HG02623 (cell line): ENCODE measurements around the gene ZNF574.

Experiments
- ATAC-seq: cut with Tn5 transposase; IDR thresholded peaks from one replicate; pipeline ENCODE4 v1.9.1; 2021; ENCODE audit warnings: moderate library complexity; ENCODE audit not compliant: unreplicated experiment

Gene ZNF574

DNA sequence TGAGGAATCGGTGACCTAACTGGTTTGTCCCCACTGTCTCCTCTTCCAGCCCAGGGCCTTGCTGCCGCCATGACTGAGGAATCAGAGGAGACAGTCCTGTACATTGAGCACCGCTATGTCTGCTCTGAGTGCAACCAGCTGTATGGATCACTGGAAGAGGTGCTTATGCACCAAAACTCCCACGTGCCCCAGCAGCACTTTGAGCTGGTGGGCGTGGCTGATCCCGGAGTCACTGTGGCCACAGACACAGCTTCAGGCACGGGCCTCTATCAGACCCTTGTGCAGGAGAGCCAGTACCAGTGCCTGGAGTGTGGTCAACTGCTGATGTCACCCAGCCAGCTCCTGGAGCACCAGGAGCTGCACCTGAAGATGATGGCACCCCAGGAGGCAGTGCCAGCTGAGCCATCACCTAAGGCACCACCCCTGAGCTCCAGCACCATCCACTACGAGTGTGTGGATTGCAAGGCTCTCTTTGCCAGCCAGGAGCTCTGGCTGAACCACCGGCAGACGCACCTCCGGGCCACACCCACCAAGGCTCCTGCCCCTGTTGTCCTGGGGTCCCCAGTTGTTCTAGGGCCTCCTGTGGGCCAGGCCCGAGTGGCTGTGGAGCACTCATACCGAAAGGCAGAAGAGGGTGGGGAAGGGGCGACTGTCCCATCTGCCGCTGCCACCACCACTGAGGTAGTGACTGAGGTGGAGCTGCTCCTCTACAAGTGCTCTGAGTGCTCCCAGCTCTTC lies 2.7 kb downstream of the ZNF574 start:
- ATAC-seq, result no peak

DNA sequence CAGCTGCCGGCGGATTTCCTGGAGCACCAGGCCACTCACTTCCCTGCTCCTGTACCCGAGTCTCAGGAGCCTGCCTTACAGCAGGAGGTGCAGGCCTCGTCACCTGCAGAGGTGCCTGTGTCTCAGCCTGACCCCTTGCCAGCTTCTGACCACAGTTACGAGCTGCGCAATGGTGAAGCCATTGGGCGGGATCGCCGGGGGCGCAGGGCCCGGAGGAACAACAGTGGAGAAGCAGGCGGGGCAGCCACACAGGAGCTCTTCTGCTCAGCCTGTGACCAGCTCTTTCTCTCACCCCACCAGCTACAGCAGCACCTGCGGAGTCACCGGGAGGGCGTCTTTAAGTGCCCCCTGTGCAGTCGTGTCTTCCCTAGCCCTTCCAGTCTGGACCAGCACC lies 3.3 kb downstream of the ZNF574 start:
- no peak for ATAC-seq

DNA sequence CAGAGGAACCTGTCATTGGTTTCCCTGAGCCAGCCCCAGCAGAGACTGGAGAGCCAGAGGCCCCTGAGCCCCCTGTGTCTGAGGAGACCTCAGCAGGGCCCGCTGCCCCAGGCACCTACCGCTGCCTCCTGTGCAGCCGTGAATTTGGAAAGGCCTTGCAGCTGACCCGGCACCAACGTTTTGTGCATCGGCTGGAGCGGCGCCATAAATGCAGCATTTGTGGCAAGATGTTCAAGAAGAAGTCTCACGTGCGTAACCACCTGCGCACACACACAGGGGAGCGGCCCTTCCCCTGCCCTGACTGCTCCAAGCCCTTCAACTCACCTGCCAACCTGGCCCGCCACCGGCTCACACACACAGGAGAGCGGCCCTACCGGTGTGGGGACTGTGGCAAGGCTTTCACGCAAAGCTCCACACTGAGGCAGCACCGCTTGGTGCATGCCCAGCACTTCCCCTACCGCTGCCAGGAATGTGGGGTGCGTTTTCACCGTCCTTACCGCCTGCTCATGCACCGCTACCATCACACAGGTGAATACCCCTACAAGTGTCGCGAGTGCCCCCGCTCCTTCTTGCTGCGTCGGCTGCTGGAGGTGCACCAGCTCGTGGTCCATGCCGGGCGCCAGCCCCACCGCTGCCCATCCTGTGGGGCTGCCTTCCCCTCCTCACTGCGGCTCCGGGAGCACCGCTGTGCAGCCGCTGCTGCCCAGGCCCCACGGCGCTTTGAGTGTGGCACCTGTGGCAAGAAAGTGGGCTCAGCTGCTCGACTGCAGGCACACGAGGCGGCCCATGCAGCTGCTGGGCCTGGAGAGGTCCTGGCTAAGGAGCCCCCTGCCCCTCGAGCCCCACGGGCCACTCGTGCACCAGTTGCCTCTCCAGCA lies 4.2 kb downstream of the ZNF574 start:
- no peak for ATAC-seq

DNA sequence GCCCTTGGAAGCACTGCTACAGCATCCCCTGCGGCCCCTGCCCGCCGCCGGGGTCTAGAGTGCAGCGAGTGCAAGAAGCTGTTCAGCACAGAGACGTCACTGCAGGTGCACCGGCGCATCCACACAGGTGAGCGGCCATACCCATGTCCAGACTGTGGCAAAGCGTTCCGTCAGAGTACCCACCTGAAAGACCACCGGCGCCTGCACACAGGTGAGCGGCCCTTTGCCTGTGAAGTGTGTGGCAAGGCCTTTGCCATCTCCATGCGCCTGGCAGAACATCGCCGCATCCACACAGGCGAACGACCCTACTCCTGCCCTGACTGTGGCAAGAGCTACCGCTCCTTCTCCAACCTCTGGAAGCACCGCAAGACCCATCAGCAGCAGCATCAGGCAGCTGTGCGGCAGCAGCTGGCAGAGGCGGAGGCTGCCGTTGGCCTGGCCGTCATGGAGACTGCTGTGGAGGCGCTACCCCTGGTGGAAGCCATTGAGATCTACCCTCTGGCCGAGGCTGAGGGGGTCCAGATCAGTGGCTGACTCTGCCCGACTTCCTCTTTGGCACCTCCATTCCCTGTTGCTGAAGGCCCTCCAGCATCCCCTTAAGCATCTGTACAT lies 4.9 kb downstream of the ZNF574 start:
- no peak for ATAC-seq

DNA sequence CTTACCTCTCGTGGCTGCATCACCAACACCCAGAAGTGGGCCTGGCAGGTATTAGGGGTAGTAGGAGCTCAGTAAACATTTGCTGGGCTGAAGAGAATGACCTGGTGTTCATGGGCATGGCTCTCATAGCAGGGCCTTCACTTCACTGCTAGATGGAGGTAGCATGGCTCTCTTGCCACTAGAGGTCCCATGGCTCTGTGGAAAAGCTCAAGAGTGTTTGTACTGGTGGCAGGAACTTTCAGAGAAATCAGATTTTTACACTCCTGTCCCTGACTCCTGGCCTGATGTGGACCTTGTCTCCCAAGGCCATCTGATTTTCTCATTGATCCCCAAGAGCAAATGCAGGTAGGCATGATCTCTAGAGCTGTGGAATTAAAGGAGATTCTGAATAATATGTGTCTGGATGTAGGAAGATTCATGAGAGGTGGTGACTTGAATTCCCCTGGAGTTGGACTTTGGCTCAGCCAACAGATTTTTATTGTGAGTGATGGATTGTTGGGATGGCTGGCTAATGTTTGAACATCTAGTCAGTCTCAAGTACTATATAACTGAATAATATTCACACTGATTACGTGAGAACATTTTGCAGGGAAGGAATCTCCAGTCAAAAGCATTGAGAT lies 5.7 kb downstream of the ZNF574 start:
- ATAC-seq, result no peak

DNA sequence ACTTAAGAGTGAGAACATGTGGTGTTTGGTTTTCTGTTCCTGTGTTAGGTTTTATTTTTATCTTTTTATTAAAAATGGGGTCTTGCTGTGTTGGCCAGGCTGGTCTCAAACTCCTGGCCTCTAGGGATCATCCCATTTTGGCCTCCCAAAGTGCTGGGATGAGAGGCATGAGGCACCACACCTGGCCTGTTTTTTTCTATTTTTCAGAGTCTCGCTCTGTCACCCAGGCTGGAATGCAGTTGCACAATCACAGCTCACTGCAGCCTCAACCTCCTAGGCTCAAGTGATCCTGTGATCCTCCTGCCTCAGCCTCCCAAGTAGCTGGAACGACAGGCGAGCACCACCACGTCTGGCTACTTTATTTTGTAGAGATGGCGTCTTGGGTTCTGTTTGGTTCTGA lies 7.6 kb downstream of the ZNF574 start:
- no peak for ATAC-seq

DNA sequence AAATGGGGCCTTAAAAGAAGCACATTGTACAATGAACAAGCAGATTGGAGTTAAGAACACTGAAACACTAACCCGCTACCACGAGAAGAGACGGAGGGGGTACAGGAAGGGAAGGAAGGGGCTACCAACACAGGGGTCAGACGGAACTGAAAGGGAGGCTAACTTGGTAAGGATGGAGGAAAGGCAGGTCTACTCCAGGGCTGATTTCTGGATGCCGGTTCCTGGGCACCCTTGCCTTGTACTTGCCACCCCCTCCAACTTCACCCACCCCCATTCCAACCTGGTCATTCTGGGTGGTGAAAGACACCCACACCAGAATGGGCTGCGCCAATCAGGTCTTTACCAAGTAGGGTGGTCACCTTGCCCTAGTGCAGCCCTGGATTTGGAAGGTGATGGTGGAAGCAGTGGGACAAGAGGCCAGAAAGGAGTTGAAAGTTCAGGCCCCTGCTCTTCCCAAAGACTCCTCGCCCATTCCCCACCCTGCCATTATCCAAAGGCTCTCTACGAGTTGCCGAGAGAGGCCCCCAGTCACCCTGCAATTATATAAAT lies 10.3 kb downstream of the ZNF574 start:
- ATAC-seq, result no peak

DNA sequence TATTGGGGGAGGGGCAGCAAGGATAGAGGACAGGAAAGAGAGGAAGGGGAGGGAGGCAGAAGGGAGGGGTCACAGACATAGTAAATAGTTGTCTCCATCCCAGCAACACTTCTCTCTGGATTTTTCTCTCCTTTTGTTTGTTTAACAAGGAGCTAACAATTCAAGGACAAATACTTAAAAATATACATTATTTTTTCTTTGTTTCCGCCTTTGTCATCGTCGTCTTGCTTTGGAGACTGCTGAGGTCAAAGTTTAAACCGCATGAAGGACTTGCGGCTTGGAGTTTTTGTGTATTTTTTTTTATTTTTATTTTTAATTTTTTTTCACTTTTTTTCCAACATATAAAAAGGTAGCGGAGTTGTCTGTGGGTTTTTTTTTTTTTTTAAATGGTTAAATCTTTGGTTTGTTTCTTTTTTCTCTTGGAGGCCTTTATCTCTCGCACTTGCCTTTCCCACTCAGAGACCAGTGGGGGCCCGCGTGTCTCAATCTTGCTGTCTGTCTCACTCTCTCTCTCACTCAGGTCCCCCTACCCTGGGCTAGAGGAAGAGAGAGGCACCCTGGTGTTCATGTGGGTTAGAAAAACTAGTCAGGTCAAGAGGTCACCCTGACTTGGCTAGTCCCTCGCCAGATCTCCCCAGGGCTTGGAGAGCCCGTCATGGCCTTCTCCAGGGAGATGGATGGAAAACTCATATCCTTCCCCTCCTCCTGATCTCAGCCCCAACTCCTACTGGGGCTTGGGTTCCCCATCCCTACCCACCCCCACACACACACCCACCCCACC lies 11.0 kb downstream of the ZNF574 start:
- ATAC-seq, result no peak

DNA sequence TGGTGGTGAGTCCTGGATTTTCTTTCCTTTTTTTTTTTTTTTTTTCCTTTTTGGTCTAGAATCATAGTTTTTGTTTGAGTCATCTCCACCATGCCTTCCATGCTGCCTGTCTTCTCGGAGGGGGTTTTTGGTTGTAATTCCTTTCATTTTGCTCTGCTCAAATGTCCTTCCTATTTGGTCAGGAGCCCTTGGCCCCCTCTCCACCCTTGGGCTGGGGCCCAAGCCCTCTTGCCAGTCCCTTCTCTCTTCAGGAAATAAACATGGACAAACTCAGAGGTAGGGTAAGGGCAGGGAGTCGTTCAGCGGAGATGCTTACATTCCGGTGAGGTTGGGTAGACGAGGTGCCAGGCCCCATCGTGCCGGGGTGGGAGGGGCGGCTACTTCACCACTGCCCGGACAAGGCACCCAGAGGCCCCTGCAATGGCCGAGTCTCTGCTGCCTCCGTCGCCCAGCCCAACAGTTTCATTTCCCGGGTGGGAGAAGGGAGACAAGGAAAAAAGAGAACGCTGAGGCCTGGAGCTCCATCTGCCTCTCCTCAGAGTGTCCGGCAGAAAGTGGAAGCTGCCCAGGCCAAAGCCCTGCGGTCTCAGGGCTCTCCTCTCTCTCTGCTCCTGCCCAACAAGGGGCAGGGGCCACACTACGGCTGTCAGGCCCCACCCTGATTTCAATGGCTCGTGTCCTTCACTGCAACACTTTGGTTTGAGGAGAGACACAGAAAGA lies 12.7 kb downstream of the ZNF574 start:
- no peak for ATAC-seq

DNA sequence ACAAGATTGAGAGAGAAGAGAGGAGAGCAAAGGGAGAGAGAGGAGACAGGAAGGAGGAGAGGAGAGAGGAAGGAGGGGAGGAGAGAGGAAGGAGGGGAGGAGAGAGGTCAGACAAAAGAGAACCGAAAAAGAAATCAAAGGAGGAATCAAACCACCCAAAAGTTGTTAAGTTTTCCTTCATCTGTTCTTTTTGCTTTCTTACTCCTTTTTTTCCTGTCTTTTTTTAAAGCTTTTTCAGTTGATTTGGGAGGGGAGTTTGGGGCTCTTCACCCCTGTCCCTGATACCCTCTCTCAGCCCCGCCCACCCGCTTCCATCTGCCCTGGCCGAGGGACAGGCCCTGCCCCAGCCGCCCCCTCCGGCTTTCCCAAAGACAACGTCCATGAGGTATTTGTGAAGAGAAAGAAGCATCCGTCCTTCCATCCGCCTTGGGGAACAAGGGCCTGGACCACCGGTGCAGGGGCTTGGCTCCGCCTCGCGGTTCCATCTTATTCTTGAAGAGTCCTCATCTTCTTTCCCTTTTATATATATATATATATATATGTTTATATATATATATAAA lies 13.3 kb downstream of the ZNF574 start:
- no peak for ATAC-seq

DNA sequence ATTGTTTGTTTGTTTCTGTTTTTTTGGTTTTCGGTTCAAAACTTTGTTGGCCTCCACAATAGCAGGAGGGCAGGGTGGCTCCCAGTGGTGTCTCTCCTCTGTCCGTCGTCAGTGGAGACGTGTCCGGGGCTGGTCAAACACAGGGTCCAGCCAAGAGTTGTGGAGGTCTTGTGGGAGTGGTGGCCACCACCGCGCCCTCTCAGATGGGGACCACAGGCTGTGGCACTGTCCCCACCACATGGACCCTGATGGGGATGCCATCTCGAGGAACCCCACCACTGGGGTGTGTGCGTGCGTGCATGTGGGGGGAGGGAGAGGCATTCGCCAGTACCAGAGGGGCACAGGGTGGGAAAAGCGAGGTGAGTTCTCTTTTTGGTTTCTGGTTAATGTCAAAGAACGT lies 13.8 kb downstream of the ZNF574 start:
- no peak for ATAC-seq

DNA sequence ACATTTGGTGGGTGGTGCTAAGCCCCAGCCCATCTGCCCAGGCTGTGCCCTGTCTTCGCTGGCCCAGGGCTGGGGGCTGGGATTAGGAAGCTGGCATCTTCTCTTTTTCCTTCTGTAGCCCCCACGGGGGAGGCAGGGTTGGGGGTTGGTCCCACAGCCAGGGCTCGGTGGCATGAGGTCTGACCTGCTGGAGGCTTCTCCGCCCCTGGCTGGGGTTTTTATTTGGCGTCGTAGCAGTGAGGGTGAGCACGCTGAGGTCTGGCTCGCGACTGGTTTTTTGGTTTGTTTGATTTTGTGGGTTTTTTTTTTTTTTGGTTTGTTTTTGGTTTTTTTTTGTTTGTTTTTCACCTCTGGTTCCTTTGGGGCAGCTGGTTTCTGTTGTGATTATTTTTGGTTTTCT lies 14.7 kb downstream of the ZNF574 start:
- no peak for ATAC-seq

DNA sequence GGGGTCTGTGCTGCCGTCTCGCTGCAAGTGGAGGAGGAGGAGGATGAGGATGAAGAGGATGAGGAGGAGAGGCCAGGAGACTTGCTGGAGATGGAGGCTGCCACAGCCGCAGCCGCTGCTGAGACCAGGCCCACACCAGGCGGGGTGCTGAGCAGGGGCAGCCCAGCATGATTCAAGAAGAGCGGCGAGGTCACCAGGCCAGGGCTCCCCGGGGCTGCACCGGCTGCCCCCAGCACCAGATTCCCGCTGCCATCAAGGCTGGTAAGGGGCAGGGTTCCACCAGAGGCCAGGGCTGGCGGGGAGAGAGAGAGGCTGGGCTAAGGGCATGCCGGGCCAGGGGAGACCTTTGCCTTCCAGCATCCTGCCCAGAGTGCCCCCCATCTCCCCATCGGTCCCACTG lies 15.3 kb downstream of the ZNF574 start:
- ATAC-seq, result no peak

DNA sequence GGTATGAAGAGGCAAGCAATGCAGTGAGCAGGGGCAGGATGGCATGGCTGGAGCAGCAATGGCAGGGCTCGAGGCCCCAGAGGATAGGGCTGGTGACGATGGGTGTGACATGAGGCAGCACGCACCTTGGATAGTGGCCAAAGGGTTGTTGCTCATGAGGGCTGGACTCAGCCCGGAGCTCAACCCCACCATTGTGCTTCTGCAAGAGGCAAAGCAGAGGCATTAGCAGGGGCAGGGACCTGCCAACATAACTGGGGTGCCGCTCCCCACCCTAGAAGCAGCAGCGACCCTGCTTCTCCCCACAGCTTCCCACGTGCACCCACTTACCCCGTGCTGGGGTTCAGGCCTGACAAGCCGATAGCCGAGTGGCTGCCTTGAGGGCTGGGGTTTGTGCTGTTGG lies 15.8 kb downstream of the ZNF574 start:
- ATAC-seq, result no peak

DNA sequence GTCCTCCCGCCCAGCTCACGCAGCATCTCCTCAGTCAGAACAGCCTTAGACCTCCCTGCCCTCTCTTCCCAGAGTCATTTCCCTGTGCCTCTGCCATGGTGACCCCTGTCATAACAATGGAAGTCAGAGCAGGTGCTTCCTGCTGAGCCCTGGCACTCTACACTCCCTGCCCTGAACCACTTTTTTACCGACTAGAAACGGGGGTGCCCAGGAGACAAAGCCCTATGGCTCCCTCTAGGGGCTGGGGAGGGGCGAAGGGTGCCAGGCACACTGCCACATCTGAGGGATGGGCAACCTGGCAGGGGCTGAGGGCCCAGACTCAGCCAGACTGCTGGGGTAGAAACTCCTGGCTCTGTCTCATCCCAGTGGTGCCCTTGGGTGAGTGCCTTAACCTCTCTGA lies 16.4 kb downstream of the ZNF574 start:
- ATAC-seq, result no peak

DNA sequence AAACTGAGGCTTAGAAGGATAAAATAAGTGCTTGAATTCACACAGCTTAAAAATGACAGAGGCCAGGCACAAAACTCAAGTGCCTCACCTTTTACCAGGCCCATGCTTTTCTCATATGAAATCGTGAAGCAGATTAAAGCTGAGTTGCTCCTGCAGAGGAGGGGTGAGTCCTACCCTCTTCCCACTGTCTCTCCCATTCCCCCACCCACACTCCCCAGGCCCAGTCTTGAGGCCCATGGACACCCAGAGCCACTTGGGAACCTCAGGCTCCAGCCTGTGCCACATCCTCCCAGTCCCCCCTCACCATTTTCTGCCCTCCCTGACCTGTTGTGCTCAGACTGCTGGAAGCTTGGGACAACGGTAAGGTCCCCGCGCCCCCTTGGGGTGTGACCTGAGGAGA lies 17.5 kb downstream of the ZNF574 start:
- ATAC-seq, result no peak

DNA sequence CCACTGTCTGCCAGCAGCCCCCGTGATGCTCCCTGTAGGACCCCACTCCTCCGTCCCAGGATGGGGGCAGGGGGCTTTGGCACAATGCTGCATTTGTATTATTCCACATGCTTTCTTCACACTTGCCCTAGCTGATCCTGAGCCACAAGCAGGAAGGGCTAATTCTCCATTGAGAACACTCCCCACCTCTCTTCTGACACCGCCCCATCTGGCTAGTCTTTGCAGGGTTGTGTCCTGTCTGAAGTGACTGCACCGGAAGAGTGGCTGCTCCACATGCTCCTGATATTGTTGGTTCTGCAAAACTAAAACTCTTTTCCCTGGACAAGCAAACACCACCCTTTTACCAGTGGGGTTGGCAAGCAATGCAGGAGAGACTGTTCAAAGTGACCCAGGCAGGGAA lies 18.0 kb downstream of the ZNF574 start:
- ATAC-seq, result no peak

DNA sequence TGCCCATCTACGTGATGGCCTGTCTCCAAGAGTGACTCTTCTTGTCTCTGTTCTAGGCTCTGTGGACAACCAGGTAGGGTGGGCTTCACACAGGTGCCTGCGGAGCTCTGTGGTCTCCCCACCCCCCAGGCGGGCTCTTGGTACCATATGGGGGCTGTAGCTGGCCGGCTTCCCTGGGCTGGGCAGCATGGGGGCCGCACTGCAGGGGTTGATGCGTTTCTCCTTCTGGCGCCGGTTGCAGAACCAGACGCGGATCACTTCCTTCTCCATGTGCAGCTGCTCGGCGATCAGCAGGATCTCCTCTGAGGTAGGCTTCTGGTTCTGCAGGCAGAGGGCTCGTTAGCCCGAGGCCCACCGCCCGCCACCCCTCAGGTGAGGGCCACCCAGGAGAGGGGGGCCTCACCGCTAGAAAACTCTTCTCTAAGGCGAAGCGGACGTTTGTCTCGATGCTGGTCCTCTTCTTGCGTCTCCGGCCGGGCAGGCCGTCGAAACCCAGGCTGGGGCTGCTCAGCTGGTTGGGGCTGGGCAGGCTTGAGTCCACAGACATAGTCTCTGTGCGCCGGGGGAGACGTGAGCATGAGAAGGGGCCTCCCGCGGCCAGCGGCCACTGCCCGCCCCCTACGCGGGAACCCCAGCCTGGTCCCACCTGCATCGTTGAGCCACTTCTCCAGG lies 19.3 kb downstream of the ZNF574 start:
- ATAC-seq, result no peak

DNA sequence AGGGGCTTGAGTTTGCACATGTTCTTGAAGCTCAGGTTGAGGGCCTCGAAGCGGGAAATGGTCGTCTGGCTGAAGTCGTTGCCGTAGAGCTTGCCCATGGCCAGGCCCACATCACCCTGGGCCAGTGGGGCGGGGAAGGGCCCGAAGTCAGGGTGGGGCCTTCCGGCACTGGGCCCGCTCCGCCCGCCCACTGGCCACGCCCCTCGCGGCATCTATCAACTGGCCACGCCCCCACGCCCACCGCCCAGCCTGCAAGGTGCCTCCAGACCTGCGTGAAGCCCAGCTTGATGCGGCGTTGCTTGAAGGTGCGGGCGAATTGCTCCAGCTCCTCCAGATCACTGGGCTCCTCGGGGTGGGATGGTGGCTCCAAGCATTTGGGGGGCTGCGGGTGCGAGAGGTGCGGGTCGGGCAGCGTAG lies 19.9 kb downstream of the ZNF574 start:
- no peak for ATAC-seq
